IMR-90 (cell line): ENCODE measurements around the gene POU2AF1. TPM values are rescaled to one million over a fixed set of nuclear protein-coding genes. Genes with fewer than 3 reads are reported as not detected.

ENCODE experiments used
- ATAC-seq: fragments of 200-7000 bp; cut with Tn5 transposase; 2 replicates; pipeline ENCODE4 v1.9.1; 2020; ENCODE audit warnings: low read depth, mild to moderate bottlenecking, moderate library complexity
- BruUV-seq: library from RNA; stranded (reverse); fragments of 400-500 nt; replicated peaks from 2 replicates; lab custom pipeline; 2021; lab: Mats Ljungman, UMichigan
- CTCF ChIA-PET: fragments of 300-600 bp; formaldehyde crosslinking; extraction: SDS; loops from one replicate; lab custom pipeline; 2021; ENCODE audit warnings: antibody characterized with exemption; lab: Yijun Ruan, JAX
- POLR2A ChIA-PET: fragments of 300-600 bp; sonication (Branson Sonifier 250); formaldehyde crosslinking; loops from one replicate; lab custom pipeline; 2022; ENCODE audit warnings: antibody characterized with exemption; ENCODE audit not compliant: unreplicated experiment; lab: Charles Lee
- DNase-seq: peaks from one replicate; pipeline ENCODE4 v3.0.0; 2013
- H2AFZ ChIP-seq: replicated peaks from 2 replicates; pipeline ENCODE3; 2013; ENCODE audit warnings: low read length, mild to moderate bottlenecking; ENCODE audit not compliant: poor library complexity
- H2AK5ac ChIP-seq: 2 replicates; pipeline ENCODE4 v1.6.1; 2013; ENCODE audit warnings: low read depth, low read length, inconsistent platforms
- H2AK9ac ChIP-seq: replicated peaks from 2 replicates; pipeline ENCODE3; 2013; ENCODE audit warnings: mild to moderate bottlenecking, low read depth, low read length, moderate library complexity; ENCODE audit not compliant: poor library complexity
- H2BK120ac ChIP-seq: 2 replicates; pipeline ENCODE4 v1.6.1; 2013; ENCODE audit warnings: low read depth, low read length, inconsistent platforms
- H2BK15ac ChIP-seq: 3 replicates; pipeline ENCODE4 v1.6.1; 2013; ENCODE audit warnings: low read depth, low read length, inconsistent platforms
- H2BK20ac ChIP-seq: 2 replicates; pipeline ENCODE4 v1.6.1; 2013; ENCODE audit warnings: low read depth, mild to moderate bottlenecking, inconsistent platforms, low read length, moderate library complexity
- H2BK5ac ChIP-seq: 2 replicates; pipeline ENCODE4 v1.6.1; 2013; ENCODE audit warnings: mild to moderate bottlenecking, low read depth, low read length, inconsistent platforms; ENCODE audit not compliant: poor library complexity, severe bottlenecking
- H3K14ac ChIP-seq: replicated peaks from 2 replicates; pipeline ENCODE4 v1.6.1; 2013; ENCODE audit warnings: low read depth, low read length, inconsistent platforms
- H3K18ac ChIP-seq: 2 replicates; pipeline ENCODE4 v1.6.1; 2013; ENCODE audit warnings: low read depth, low read length, control low read depth
- H3K23ac ChIP-seq: 2 replicates; pipeline ENCODE4 v1.6.1; 2013; ENCODE audit warnings: low read depth, low read length, inconsistent platforms
- H3K27ac ChIP-seq: 2 replicates; pipeline ENCODE4 v1.5.1; 2013; ENCODE audit warnings: mild to moderate bottlenecking, control low read depth, low read length; ENCODE audit not compliant: insufficient read depth
- H3K27me3 ChIP-seq: 2 replicates; pipeline ENCODE4 v1.6.1; 2013; ENCODE audit warnings: low read length; ENCODE audit not compliant: control insufficient read depth, insufficient read depth
- H3K36me3 ChIP-seq: 2 replicates; pipeline ENCODE4 v1.6.1; 2013; ENCODE audit warnings: low read length, mixed read lengths; ENCODE audit not compliant: control insufficient read depth, insufficient read depth
- H3K4ac ChIP-seq: 2 replicates; pipeline ENCODE4 v1.6.1; 2013; ENCODE audit warnings: low read depth, low read length, inconsistent platforms
- H3K4me1 ChIP-seq: 2 replicates; pipeline ENCODE4 v1.6.1; 2013; ENCODE audit warnings: low read length, mixed read lengths; ENCODE audit not compliant: control insufficient read depth, insufficient read depth
- H3K4me2 ChIP-seq: 2 replicates; pipeline ENCODE4 v1.6.1; 2013; ENCODE audit warnings: low read depth, mild to moderate bottlenecking, control low read depth, low read length, moderate library complexity
- H3K4me3 ChIP-seq: 2 replicates; pipeline ENCODE4 v1.5.1; 2013; ENCODE audit warnings: low read depth, mild to moderate bottlenecking, control low read depth, low read length, moderate library complexity; ENCODE audit not compliant: insufficient read depth
- H3K56ac ChIP-seq: 2 replicates; pipeline ENCODE4 v1.6.1; 2013; ENCODE audit warnings: low read length, inconsistent platforms; ENCODE audit not compliant: insufficient read depth; ENCODE audit errors: extremely low read depth
- H3K79me1 ChIP-seq, 2 experiments: 2 replicates each; pipeline ENCODE4 v1.6.1; 2013; ENCODE audit warnings: low read length in 2 of 2, inconsistent platforms in 1 of 2, low read depth in 1 of 2
- H3K9ac ChIP-seq: 2 replicates; pipeline ENCODE4 v1.6.1; 2013; ENCODE audit warnings: low read depth, low read length, control low read depth
- H3K9me1 ChIP-seq: 2 replicates; pipeline ENCODE4 v1.6.1; 2013; ENCODE audit warnings: low read length, inconsistent platforms; ENCODE audit not compliant: insufficient read depth
- H3K9me3 ChIP-seq: 2 replicates; pipeline ENCODE4 v1.6.1; 2013; ENCODE audit warnings: low read length; ENCODE audit not compliant: control insufficient read depth, insufficient read depth
- H4K20me1 ChIP-seq: 2 replicates; pipeline ENCODE4 v1.6.1; 2013; ENCODE audit warnings: low read length, inconsistent platforms; ENCODE audit not compliant: insufficient read depth
- H4K5ac ChIP-seq: 2 replicates; pipeline ENCODE4 v1.6.1; 2013; ENCODE audit warnings: mild to moderate bottlenecking, low read depth, low read length, control low read depth
- H4K8ac ChIP-seq, 2 experiments: 2 replicates each; pipeline ENCODE4 v1.6.1; 2013; ENCODE audit warnings: low read depth in 2 of 2, low read length in 2 of 2, control low read depth in 1 of 2, inconsistent platforms in 1 of 2
- H4K91ac ChIP-seq: 2 replicates; pipeline ENCODE4 v1.6.1; 2013; ENCODE audit warnings: low read depth, low read length, inconsistent platforms; ENCODE audit not compliant: insufficient read depth
- BHLHE40 ChIP-seq: fragments of 150-350 bp; IDR thresholded peaks from 2 replicates; pipeline ENCODE4 v1.6.1; 2016; ENCODE audit warnings: mild to moderate bottlenecking, low read depth, low read length
- CEBPB ChIP-seq: IDR thresholded peaks from 2 replicates; pipeline ENCODE4 v1.6.1; 2012; ENCODE audit warnings: low read depth, low read length, improper control_type of control experiment
- CHD1 ChIP-seq: IDR thresholded peaks from 2 replicates; pipeline ENCODE4 v1.6.1; 2012; ENCODE audit warnings: low read depth, low read length, improper control_type of control experiment
- CTCF ChIP-seq: conservative IDR thresholded peaks from 2 replicates; pipeline ENCODE4 v1.5.1; 2012; ENCODE audit warnings: mild to moderate bottlenecking, low read depth, low read length, improper control_type of control experiment
- ELK1 ChIP-seq: fragments of 150-350 bp; IDR thresholded peaks from 2 replicates; pipeline ENCODE4 v1.6.1; 2016; ENCODE audit warnings: low read depth, mild to moderate bottlenecking, low read length, moderate library complexity, borderline replicate concordance
- FOS ChIP-seq: fragments of 150-350 bp; IDR thresholded peaks from 2 replicates; pipeline ENCODE4 v1.6.1; 2016; ENCODE audit warnings: low read depth, low read length
- MAFK ChIP-seq: IDR thresholded peaks from 2 replicates; pipeline ENCODE4 v1.6.1; 2012; ENCODE audit warnings: low read depth, low read length, improper control_type of control experiment
- MAZ ChIP-seq: IDR thresholded peaks from 2 replicates; pipeline ENCODE4 v1.6.1; 2012; ENCODE audit warnings: low read depth, mild to moderate bottlenecking, low read length, improper control_type of control experiment, moderate library complexity, borderline replicate concordance
- MXI1 ChIP-seq: IDR thresholded peaks from 2 replicates; pipeline ENCODE4 v1.6.1; 2012; ENCODE audit warnings: low read depth, mild to moderate bottlenecking, low read length, moderate library complexity, borderline replicate concordance
- NFE2L2 ChIP-seq: fragments of 150-350 bp; IDR thresholded peaks from 2 replicates; pipeline ENCODE4 v1.6.1; 2016; ENCODE audit warnings: low read depth, mild to moderate bottlenecking, low read length
- POLR2A ChIP-seq: IDR thresholded peaks from 2 replicates; pipeline ENCODE4 v1.6.1; 2012; ENCODE audit warnings: mild to moderate bottlenecking, low read depth, low read length
- RAD21 ChIP-seq: IDR thresholded peaks from 2 replicates; pipeline ENCODE4 v1.6.1; 2012; ENCODE audit warnings: low read length, improper control_type of control experiment
- RCOR1 ChIP-seq: IDR thresholded peaks from 2 replicates; pipeline ENCODE4 v1.6.1; 2012; ENCODE audit warnings: mild to moderate bottlenecking, low read length, improper control_type of control experiment; ENCODE audit not compliant: insufficient replicate concordance
- RFX5 ChIP-seq: IDR thresholded peaks from 2 replicates; pipeline ENCODE4 v1.8.0; 2012; ENCODE audit warnings: low read depth, mild to moderate bottlenecking, low read length, moderate library complexity
- SMC3 ChIP-seq: fragments of 150-350 bp; IDR thresholded peaks from 2 replicates; pipeline ENCODE4 v1.6.1; 2016; ENCODE audit warnings: low read depth, mild to moderate bottlenecking, antibody characterized with exemption, low read length, moderate library complexity
- USF2 ChIP-seq: fragments of 150-350 bp; IDR thresholded peaks from 2 replicates; pipeline ENCODE4 v1.6.1; 2017; ENCODE audit warnings: mild to moderate bottlenecking, antibody characterized with exemption, low read length, low read depth
- WGBS, 2 experiments: methylation state at CpG; one replicate each; pipeline versions ENCODE4 v1.1.5 to v1.1.7; 2013; ENCODE audit warnings: missing lambda C conversion rate in 2 of 2; ENCODE audit not compliant: insufficient read length in 1 of 2; ENCODE audit errors: extremely low coverage in 2 of 2; 5-methylcytosine and 5-hydroxymethylcytosine counted together
- dilution Hi-C: fragments of 300-500 bp; cut with HindIII; formaldehyde crosslinking; loops from one replicate; pipeline ENCODE4 v1.14.3; 2018; ENCODE audit warnings: low sequenced_read_pairs; ENCODE audit not compliant: unreplicated experiment
- in situ Hi-C: fragments of 300-500 bp; cut with MboI; formaldehyde crosslinking; loops from 3 replicates; pipeline ENCODE4 v1.14.3; 2019; ENCODE audit warnings: low sequenced_read_pairs, inconsistent platforms, mixed read lengths
- intact Hi-C: fragments of 100-400 bp; cut with micrococcal nuclease; formaldehyde crosslinking; loops from 2 replicates; pipeline ENCODE4 v1.10.0; 2022
- polyA plus RNA-seq, 3 experiments: library from polyadenylated mRNA; depleted of rRNA; stranded (reverse); fragments of >200 nt; gene quantifications; 2 replicates each; pipeline ENCODE4 v1.2.3, GENCODE V29; 2012; ENCODE audit warnings: low replicate concordance in 1 of 3
- total RNA-seq: library from RNA; depleted of rRNA; stranded (reverse); fragments of >200 nt; gene quantifications from 2 replicates; pipeline ENCODE4 v1.2.3, GENCODE V29; 2012

The POU2AF1 gene
- total and polyA plus RNA-seq, 2 of the 4 experiments (the other 2 are of a cell fraction): not detected

GRCh38 chr11:111310088-111310487 lies 69.0 kb downstream of the POU2AF1 start:
- H2BK5ac ChIP-seq: no peak overlapping the region
- H2BK15ac ChIP-seq: no peak overlapping the region
- no peak overlapping the region for H3K27ac ChIP-seq
- no peak overlapping the region for H2AK5ac ChIP-seq
- DNase-seq (no peak), ATAC-seq (no peak)
- H3K18ac ChIP-seq: no peak overlapping the region
- no peak overlapping the region for H3K9ac ChIP-seq
- ChIA-PET POLR2A (no interaction called here), CTCF (no interaction called here)
- H3K36me3 ChIP-seq: no peaks in the 10 kb centered on the region
- H4K5ac ChIP-seq: no peak overlapping the region
- no peak overlapping the region for H3K56ac ChIP-seq
- H3K27me3 ChIP-seq: peaks cover 52% of the 10 kb centered on the region
- H3K4me1 ChIP-seq: 0 out of 2 replicates have a peak, but pooled peaks cover 1% of the 10 kb centered on the region
- H3K4ac ChIP-seq: no peak overlapping the region
- no peaks in the 10 kb centered on the region; the same call in 1 of the 2 replicates for H3K9me3 ChIP-seq
- no peak overlapping the region for H2BK20ac ChIP-seq
- dilution Hi-C loops (no loop called here), intact Hi-C loops (no loop called here), in situ Hi-C loops (no loop called here)
- no peak overlapping the region for H3K4me3 ChIP-seq
- no peak overlapping the region for H4K91ac ChIP-seq
- TF ChIP-seq CHD1: no peak
- no peak for TF ChIP-seq MAZ
- no peak for TF ChIP-seq BHLHE40
- TF ChIP-seq MXI1: no peak
- no peak for TF ChIP-seq NFE2L2
- no peak for TF ChIP-seq RFX5
- no peak for TF ChIP-seq MAFK
- TF ChIP-seq USF2: no peak
- no peak for TF ChIP-seq RAD21
- TF ChIP-seq FOS: no peak
- TF ChIP-seq CEBPB: no peak
- TF ChIP-seq CTCF: no peak
- TF ChIP-seq SMC3: no peak
- no peak for TF ChIP-seq ELK1
- TF ChIP-seq RCOR1: no peak
- no peak for TF ChIP-seq POLR2A
- H3K4me2 ChIP-seq: no peak overlapping the region
- no peak overlapping the region for H4K8ac ChIP-seq
- no peaks in the 10 kb centered on the region for H4K20me1 ChIP-seq
- H3K23ac ChIP-seq: no peak overlapping the region
- no TSS peak for BruUV-seq
- no peak overlapping the region for H2AK9ac ChIP-seq
- H3K79me1 ChIP-seq: no peaks in the 10 kb centered on the region
- no peaks in the 10 kb centered on the region for H3K9me1 ChIP-seq
- no peak overlapping the region for H2AFZ ChIP-seq
- H2BK120ac ChIP-seq: no peak overlapping the region
- WGBS, 2 experiments: no CpG with 5 or more reads among the region's 3 CpGs
- no peak overlapping the region for H3K14ac ChIP-seq
